ENCODE results near the gene TMEM213. TPM values are rescaled to one million over a fixed set of nuclear protein-coding genes. Genes with fewer than 3 reads are reported as not detected.

Gene TMEM213
- total RNA-seq, 1 donor from 2014 or later: not detected

DNA sequence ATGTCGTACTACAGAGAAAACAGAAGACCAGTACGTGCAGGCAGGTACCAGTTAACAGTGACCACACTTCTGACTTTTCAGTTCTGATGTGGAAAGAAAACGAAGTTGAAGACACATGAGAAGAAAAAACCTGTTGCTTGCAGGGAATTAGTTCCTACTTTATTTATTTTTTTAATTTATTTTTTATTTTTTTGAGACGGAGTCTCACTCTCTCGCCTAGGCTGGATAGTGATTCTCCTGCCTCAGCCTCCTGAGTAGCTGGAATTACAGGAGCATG is 74.0 kb downstream of the TMEM213 start:
- Mint-ChIP-seq H3K9me3 (ENCODE audit: unreplicated experiment) (no peaks in the 10 kb centered on the region), H3K27me3 (ENCODE audit: low read depth, unreplicated experiment) (no peaks in the 10 kb centered on the region), H3K27ac (ENCODE audit: unreplicated experiment) (no peak overlapping the region), H3K36me3 (ENCODE audit: low read depth, unreplicated experiment) (peaks cover 18% of the 10 kb centered on the region), H3K4me3 (ENCODE audit: unreplicated experiment) (no peak overlapping the region), H3K4me1 (ENCODE audit: low read depth, unreplicated experiment) (peaks cover 20% of the 10 kb centered on the region)
- no peaks in the 10 kb centered on the region for H3K27me3 ChIP-seq (ENCODE audit: insufficient read depth, low read length)
- H2AFZ ChIP-seq (ENCODE audit: low read depth, low read length): no peak overlapping the region
- H3K36me3 ChIP-seq (ENCODE audit: insufficient read depth, low read length): no peaks in the 10 kb centered on the region
- no peaks in the 10 kb centered on the region for H3K79me2 ChIP-seq (ENCODE audit: insufficient read depth, low read length)
- H3K9ac ChIP-seq (ENCODE audit: low read length): no peak overlapping the region
- no peak overlapping the region for H3K4me2 ChIP-seq (ENCODE audit: low read length)
- TF ChIP-seq CTCF (IDR thresholded peaks at IDR 0.05; ENCODE audit: insufficient read depth, low read depth, low read length) (no peak), EZH2 (IDR thresholded peaks at IDR 0.05; ENCODE audit: insufficient read depth, low read length) (no peak)
- peaks cover 22% of the 10 kb centered on the region for H3K4me1 ChIP-seq (ENCODE audit: insufficient read depth, low read length)
- no peaks in the 10 kb centered on the region for H4K20me1 ChIP-seq (ENCODE audit: insufficient read depth, low read length)
- DNase-seq (ENCODE audit: low read depth) (no peak), FAIRE-seq (no peak)
- H3K27ac ChIP-seq (ENCODE audit: low read depth, low read length): no peak overlapping the region
- no peaks in the 10 kb centered on the region for H3K9me3 ChIP-seq (ENCODE audit: insufficient read depth, low read depth, low read length)
- no peak overlapping the region for H3K4me3 ChIP-seq (ENCODE audit: insufficient read depth, low read depth, low read length)

- H3K36me3 Mint-ChIP-seq (ENCODE audit: low read depth, unreplicated experiment): peaks cover 18% of the 10 kb centered on the region
- Histone ChIP-seq H3K27me3 (ENCODE audit: insufficient read depth, low read length) (no peaks in the 10 kb centered on the region), H2AFZ (ENCODE audit: low read depth, low read length) (no peak overlapping the region), H3K4me2 (ENCODE audit: low read length) (no peak overlapping the region), H3K36me3 (ENCODE audit: insufficient read depth, low read length) (no peaks in the 10 kb centered on the region), H3K27ac (ENCODE audit: low read depth, low read length) (no peak overlapping the region), H3K9me3 (ENCODE audit: insufficient read depth, low read depth, low read length) (no peaks in the 10 kb centered on the region), H3K79me2 (ENCODE audit: insufficient read depth, low read length) (no peaks in the 10 kb centered on the region), H3K9ac (ENCODE audit: low read length) (no peak overlapping the region), H3K4me3 (ENCODE audit: insufficient read depth, low read depth, low read length) (no peak overlapping the region), H3K4me1 (ENCODE audit: insufficient read depth, low read length) (peaks cover 24% of the 10 kb centered on the region), H4K20me1 (ENCODE audit: insufficient read depth, low read length) (no peaks in the 10 kb centered on the region)
- peak overlapping the region; percentile 79 for H3K27ac Mint-ChIP-seq (ENCODE audit: unreplicated experiment)
- H3K9me3 Mint-ChIP-seq (ENCODE audit: unreplicated experiment): no peaks in the 10 kb centered on the region
- TF ChIP-seq EZH2 (IDR thresholded peaks at IDR 0.05; ENCODE audit: insufficient read depth, low read length): no peak
- no peak for TF ChIP-seq CTCF (IDR thresholded peaks at IDR 0.05; ENCODE audit: insufficient read depth, low read depth, low read length)
- H3K27me3 Mint-ChIP-seq (ENCODE audit: low read depth, unreplicated experiment): no peaks in the 10 kb centered on the region
- no peak overlapping the region for H3K4me3 Mint-ChIP-seq (ENCODE audit: unreplicated experiment)
- peaks cover 21% of the 10 kb centered on the region for H3K4me1 Mint-ChIP-seq (ENCODE audit: low read depth, unreplicated experiment)
- DNase-seq (ENCODE audit: low read depth) (peak; percentile 38), FAIRE-seq (no peak)
These were observed 74.8 kb downstream of the TMEM213 start for GRCh38 chr7:138872576-138872975.

DNA sequence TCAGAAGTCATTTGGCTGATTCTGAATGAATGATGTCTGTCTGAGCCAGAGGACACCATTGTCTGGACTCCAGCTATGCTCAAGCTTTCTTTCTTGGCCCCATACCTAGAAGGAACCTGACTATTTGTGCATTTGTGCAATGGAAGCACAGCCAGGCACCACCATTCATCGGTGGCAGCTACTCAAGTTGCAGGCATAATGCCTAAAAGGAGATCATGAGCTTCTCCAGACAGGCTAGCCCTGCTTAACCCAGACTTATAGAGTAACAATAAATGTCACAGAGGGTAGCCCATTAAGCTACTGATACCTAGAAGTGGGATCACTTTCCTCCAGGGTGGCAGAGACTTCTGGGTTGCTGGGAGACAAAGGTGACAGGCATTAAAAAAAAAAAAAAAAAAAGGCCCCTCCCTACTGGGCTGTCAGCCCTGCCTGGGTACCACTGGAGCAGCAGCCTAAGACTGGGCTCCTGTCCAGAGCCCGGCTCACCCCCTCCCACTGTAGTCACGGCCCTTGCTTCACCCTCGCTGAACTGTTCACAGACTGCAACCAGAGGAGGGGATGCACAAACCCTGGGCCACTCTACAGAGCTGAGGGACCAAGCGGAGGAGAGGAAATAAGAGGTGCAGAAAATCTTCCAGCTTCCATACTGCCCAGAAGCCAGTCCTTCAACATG is 75.6 kb downstream of the TMEM213 start:
- Mint-ChIP-seq H3K4me3 (ENCODE audit: unreplicated experiment) (no peak overlapping the region), H3K36me3 (ENCODE audit: low read depth, unreplicated experiment) (peaks cover 18% of the 10 kb centered on the region), H3K9me3 (ENCODE audit: unreplicated experiment) (no peaks in the 10 kb centered on the region), H3K4me1 (ENCODE audit: low read depth, unreplicated experiment) (peaks cover 26% of the 10 kb centered on the region), H3K27me3 (ENCODE audit: low read depth, unreplicated experiment) (no peaks in the 10 kb centered on the region), H3K27ac (ENCODE audit: unreplicated experiment) (no peak overlapping the region)
- TF ChIP-seq EZH2 (IDR thresholded peaks at IDR 0.05; ENCODE audit: insufficient read depth, low read length) (no peak), CTCF (IDR thresholded peaks at IDR 0.05; ENCODE audit: insufficient read depth, low read depth, low read length) (no peak)
- Histone ChIP-seq H3K4me3 (ENCODE audit: insufficient read depth, low read depth, low read length) (no peak overlapping the region), H3K79me2 (ENCODE audit: insufficient read depth, low read length) (no peaks in the 10 kb centered on the region), H3K27me3 (ENCODE audit: insufficient read depth, low read length) (no peaks in the 10 kb centered on the region), H3K9ac (ENCODE audit: low read length) (no peak overlapping the region), H3K36me3 (ENCODE audit: insufficient read depth, low read length) (no peaks in the 10 kb centered on the region), H3K4me2 (ENCODE audit: low read length) (no peak overlapping the region), H4K20me1 (ENCODE audit: insufficient read depth, low read length) (no peaks in the 10 kb centered on the region), H3K9me3 (ENCODE audit: insufficient read depth, low read depth, low read length) (no peaks in the 10 kb centered on the region), H2AFZ (ENCODE audit: low read depth, low read length) (no peak overlapping the region), H3K27ac (ENCODE audit: low read depth, low read length) (no peak overlapping the region), H3K4me1 (ENCODE audit: insufficient read depth, low read length) (peaks cover 24% of the 10 kb centered on the region)
- FAIRE-seq (no peak), DNase-seq (ENCODE audit: low read depth) (no peak)
